Stimulated activated naive CD8-positive, alpha-beta T cell treated with anti-CD3 and anti-CD28 coated beads, Interleukin-15, Interleukin-2, amounts not matched to agents 100 U/mL and 50 U/mL, for 24 hours (primary cell): ENCODE results near the gene ATP5ME.
A peak's percentile ranks its signal among the peaks of the same experiment; 100 is the strongest.
"Not testable (repeated sequence)": the region's sequence is repeated elsewhere in the genome, so short reads cannot be mapped to it uniquely, and the experiment has no call there.

Experiments
- ATAC-seq: fragments of 150-1000 bp; cut with Tn5 transposase; one replicate; pipeline ENCODE4 v1.10.0; 2021
- DNase-seq: peaks from one replicate; pipeline ENCODE4 v3.0.0; 2021

The ATP5ME gene

GRCh38 chr4:683247-683897 lies 9.3 kb upstream of the ATP5ME start:
- DNase-seq (no peak), ATAC-seq (no peak)

GRCh38 chr4:682490-683172 lies 8.6 kb upstream of the ATP5ME start:
- no peak for DNase-seq
- ATAC-seq: no peak

GRCh38 chr4:681736-682451 lies 7.8 kb upstream of the ATP5ME start:
- no peak for ATAC-seq
- no peak for DNase-seq

DNA sequence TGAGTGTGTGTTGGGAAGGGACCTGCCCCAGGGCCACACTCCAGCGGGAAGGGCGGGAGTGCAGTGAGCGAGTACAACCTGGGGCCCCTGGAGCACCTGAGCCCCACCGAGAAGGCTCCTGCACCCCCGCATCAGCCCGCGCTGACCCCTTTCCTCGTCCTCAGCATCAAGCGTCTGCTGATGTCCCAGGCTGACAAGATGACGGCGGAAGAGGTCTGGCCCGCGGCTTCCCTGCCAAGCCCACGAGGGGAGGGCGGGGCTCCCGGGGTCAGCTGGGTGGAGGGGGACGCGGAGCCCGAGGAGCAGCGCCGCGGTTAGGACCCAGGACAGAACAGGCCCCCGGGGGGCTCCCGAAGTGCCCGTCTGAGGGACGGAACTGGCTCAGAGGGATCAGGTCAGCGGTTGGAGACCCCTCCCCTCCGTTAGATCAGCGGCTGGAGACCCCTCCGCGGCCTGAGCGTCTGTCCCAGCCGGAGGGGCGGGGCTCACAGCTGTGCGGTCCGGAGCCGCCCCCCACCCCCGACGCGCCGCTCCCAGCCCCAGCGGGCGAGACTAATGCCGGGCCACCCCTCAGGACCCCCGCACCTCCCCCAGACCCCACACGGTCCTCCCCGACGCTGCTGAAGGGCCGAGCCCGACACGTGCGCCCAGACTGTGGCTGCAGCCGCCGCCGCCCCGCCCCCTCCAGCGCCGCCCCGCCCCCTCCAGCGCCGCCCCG lies 7.0 kb upstream of the ATP5ME start:
- ATAC-seq (peak; percentile 30), DNase-seq (peak; percentile 73)

DNA sequence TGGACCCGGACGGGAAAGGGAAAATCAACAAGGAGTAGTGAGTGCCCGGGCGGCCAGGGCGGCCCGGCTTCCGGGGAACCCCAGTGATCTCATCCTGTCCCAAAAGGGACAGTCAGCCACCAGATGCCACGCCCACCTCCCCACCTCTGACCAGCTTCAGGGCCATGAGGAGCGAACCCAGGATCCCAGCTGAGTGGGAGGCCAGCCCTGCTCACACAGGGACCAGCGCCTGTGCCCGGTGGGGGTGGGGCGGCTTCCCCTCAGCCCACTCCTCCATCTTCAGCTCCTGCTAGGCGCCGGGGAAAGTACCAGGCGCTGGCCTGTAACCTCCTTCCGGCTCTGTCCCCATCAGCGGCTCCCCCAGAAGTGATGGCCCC lies 6.5 kb upstream of the ATP5ME start:
- DNase-seq: no peak
- peak; percentile 7 for ATAC-seq

DNA sequence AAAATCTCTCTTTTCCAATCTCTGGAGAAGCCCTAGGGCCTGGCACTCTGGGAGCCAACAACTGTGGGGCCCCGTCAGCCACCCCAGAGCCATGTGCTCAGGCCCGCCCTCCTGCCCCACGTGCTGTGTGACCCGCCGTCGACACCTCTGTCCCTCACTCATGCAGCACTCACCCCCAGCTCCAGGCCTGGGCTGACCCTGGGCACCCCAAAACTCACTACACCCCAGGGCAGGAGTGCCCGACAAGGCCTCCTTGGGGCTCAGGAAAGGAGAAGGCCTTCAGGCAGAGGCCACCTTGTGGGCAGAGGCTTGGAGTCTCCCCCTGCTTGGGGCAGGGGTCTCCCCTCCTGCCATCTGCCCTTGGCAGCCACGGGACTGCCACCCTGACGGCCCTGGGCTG lies 6.0 kb upstream of the ATP5ME start:
- no peak for DNase-seq
- no peak for ATAC-seq

DNA sequence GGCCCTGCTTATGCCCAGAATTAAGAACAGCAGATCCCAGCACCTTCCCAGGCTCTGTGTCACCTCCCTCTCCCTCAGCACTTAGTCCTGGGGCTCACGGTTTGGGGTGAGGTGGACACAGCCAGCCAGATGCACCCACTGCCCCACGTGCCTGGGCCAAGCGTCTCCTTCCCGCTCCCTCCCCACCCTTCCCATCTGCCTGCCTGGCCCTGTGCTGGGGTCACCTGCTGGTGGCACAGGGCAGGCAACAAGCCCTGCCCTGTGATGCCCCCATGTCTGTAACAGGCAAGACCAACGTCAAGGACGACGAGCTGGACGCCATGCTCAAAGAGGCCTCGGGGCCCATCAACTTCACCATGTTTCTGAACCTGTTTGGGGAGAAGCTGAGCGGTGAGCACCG lies 5.6 kb upstream of the ATP5ME start:
- ATAC-seq (no peak), DNase-seq (no peak)

DNA sequence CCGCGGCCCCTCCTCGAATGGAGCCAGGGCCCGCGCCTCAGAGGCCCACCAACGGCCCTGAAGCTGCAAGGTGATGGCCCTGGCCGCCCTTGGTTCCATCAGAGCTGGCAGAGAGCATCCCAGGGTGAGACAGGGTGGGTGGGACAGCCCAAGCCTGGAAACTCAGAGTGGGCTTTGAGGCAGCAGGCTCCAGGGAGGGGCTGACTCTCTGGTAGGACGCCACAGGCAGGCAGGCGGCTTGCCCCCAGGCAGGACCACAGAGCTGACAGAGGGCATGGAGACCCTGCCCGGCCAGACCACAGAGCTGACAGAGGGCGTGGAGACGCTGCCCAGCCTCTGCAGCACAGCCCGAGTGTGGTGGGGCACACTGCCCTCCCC lies 5.0 kb upstream of the ATP5ME start:
- ATAC-seq (no peak), DNase-seq (no peak)

GRCh38 chr4:678331-679103 lies 4.4 kb upstream of the ATP5ME start:
- no peak for ATAC-seq
- DNase-seq: no peak

DNA sequence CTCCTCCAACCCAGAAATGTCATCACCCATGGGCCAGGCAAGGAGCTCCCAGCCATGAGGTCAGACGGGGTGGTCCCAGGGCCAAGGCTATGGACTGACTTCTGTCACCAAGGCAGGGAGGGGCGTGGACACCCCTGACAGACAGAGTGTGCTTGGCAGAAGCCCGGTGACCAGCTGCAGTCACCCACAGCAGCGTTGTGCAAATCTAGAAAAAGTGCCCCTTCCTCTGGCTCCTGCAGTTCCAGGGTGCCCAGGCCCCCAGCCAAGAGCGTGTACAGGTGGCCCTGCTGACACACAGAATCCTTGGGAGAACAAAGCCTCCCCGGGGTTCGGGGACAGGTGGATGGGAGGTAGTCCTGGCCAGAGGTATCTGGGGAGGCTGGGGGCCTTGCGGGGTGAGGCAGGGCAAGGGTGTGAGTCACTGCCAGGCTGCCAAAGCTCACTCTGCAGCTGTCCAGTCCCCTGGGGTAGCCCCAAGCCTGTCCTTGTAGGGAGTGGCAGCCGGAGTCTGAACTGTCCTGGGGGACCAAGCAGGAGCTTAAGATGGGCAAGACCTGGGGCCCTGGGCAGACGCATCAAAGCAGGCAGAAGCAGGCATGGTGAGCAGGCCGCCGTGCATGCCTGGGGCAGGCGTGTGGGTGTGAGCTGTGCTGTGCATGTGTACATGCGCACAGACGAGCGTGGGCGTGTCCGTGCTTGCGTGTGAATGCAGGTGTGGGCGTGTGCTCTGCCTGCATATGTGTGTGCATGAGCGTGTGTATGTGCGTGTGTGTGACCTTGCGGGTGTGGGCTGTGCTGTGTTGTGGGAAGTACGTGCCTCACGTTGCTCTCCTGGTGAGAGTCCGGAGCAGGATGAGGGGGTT lies 3.6 kb upstream of the ATP5ME start:
- DNase-seq (no peak), ATAC-seq (no peak)

DNA sequence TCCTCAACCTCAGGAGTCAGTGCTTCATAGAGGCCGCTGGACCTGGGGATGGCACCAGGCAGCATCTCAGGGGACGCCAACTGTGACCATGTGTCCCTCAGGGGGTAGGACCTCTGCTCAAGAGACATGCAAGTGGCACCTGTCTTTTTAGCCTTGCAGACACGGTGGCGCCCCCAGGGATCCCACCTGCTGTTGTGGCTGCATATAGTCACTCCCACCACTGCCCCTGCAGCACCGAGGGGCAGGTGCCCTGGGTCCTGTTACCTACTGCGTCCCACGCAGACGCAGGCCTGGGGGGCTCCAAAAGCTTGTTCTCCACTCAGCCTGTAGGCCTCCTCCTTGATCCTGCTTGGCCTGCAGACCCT lies 2.8 kb upstream of the ATP5ME start:
- DNase-seq: no peak
- ATAC-seq: no peak

DNA sequence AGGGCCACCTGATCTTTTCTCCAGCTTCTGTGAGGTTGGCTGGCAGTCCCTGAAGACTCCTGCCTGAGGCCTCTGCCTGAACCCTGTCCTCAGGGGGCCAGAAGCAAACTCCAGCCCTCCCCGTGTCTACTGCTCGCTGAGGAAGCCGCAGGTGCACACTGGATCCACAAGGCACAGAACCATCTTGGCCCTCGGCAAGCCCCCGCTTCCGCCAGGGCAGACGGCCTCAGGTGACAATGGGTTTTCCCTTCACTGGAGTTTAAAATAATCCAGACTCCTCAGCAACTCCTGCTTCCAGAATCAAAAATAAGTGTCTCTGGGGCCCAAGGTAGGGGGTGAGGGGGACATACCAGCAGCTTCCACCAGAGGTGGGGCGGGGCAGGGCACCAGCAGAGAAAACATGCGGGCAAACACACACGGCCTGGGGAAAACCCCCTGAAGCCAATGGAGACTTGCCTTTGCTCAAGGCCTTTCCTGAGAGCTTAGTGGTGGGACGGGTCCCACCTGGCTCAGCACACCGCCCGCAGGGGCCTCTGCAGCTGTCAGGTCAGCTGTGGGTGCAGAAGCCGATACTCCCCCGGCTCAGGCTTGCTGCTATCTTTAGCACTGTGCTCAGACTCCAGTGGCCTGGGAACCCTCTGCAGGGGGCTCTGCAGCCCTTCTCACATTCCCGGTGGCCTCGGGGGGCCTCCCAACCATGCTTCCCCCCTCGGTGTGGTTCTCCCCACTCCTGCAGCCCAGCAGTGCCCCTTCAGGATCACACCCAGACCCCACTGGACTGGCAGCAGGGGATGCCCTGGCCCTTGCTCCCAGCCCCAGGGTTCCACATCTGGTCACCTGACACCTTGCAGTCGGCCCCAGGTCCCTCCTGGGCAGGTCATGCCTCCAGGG lies 2.1 kb upstream of the ATP5ME start:
- DNase-seq (no peak), ATAC-seq (no peak)

DNA sequence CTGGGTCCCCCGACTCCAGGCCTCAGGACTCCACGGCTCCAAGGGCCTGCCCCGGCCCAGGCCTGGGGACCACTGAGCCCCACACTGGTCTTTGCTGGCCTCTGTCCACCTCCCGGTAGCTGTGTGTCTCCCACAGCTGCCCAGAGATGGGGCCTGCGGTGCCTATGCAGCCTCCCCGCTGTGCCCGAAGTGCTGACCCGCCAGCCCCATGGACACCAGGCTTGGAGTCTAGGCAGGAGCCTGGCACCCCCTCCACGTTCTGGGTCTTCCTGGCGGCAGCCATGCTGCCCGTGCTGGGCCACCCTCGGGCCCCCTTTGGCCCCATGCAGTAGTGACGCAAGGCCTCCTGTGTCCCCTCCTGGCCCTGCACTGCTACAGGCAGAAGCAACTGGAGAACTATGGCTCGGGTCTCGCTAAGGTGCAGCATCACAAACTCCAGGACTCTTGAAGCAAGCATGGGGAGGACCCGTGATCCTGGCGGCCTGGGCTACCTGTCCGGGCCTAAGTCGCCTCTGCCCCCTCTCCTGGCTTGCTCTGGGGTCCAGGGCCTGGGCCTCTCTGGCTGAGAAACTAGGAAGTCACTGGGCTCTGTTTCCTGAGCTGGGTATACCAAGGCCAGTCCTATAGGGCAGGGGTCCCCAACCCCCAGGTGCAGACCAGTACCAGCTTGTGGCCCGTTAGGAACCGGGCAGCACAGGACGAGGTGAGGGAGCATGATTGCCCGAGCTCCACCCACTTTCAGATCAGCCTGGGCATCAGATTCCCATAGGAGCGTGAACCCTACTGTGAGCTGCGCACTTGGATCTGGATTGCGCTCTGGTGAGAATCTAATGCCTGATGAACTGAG lies 1.2 kb upstream of the ATP5ME start:
- peak; percentile 36 for DNase-seq
- no peak for ATAC-seq

DNA sequence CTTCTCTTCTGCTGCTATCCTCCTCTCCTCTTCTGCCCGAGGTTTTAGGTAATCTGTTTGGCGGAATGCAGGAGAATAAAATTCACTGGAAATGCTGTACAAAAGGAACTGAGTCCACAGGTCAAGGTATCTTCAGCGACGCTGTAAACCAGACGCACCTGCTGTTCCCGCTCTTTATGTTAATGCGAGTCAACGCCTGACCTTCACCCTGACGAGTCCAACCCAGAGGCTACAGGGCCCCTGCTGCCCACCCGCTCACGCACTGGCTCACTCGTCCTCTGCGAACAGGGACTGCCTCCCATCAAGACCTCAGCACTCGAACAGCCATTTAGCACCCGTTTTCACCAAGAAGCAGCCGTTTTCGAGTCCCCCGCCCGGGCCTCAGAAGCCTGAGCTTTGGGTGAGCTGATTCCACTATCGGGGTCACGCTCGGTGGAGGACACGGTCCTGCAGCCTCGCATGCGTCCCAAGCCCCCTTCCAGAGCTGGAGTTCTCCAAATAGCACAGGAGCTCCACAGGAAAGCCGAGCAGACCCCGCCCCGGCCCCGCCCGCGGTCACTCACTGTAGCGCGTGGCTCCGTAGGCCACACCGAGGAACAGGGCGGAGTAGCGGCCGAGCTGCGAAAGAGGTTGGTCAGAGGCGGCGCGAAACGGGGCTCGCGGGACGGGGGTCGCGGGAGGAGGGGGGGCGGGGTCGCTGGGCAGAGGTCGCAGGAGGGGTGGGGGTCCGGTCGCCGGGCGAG lies 556 bp downstream of the ATP5ME start:
- no peak for ATAC-seq
- no peak for DNase-seq

DNA sequence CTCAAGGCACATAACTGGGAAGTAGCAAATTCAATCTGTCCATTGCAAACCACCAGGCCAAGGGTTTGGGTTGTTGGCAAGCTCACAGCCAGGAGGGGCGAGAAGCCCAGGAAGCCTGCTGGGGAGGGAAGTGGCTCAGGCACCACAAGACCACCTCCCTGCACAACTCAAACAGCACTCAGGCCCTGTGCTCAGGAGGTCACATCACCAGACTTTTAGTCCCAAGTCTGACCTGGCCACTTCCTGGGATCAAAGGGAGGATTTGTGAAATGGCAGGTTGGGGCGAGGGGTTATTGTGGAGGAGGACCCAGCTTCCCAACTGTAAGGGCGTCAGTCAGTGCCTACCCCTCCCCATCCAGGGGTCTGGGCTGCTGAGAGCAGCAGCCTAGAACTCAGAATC lies 2.3 kb downstream of the ATP5ME start:
- ATAC-seq (no peak), DNase-seq (no peak)

GRCh38 chr4:669806-670559 lies 4.1 kb downstream of the ATP5ME start:
- ATAC-seq, DNase-seq: not testable (repeated sequence)

DNA sequence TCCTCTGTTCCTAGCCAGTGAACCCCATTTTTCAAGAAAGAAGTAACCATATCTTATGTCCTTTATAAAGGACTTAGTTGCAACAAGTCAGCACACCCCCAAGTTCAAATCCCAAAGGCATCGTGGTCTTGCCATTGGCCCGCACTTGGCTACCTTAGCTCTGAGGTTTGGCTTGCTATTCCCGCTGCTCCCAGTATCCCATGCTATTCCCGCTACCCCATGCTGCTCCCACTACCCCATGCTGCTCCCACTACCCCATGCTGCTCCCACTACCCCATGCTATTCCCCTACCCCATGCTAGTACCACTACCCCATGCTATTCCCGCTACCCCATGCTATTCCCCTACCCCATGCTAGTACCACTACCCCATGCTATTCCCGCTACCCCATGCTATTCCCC lies 5.9 kb downstream of the ATP5ME start:
- not testable (repeated sequence) for ATAC-seq

GRCh38 chr4:667545-667925 lies 6.5 kb downstream of the ATP5ME start:
- no peak for ATAC-seq
- no peak for DNase-seq

More for the DNA sequence above, 5.9 kb downstream of the ATP5ME start:
- DNase-seq: not testable (repeated sequence)
